LNCaP clone FGC (cell line): ENCODE measurements around the gene REPIN1.

ENCODE experiments used
- DNase-seq: peaks from one replicate; pipeline ENCODE4 v3.0.0-alpha.2; 2011; ENCODE audit warnings: low read depth
- H3K4me3 ChIP-seq: 2 replicates; pipeline ENCODE4 v1.5.1; 2011; ENCODE audit warnings: mild to moderate bottlenecking, low read depth, low read length, control low read depth
- TF ChIP-seq, protein P1 (sequence below): IDR thresholded peaks from 2 replicates; pipeline ENCODE4 v1.5.1; 2012; ENCODE audit warnings: mild to moderate bottlenecking; ENCODE audit not compliant: control insufficient read depth, insufficient read depth; ENCODE audit errors: extremely low read depth

REPIN1 gene

DNA sequence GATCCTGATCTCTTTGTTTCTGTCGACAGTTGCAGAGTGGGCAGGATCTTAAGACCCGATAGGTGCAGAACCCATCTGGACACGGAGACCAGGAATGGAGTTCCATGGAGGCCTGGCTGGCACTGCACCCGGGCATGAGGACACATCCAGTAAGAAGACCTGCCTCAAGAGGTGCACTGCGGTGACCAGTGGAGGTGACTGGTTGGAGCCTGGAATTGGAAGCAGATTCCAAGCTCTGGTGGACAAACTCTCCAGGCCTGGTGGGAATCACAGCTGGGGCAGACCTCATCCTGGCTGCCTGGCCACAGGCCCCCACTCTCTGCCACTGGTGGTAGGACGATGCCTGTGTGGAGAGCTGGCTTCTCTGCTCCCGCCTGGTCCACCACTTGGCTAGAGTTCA, 41.5 kb downstream of the REPIN1 start:
- H3K4me3 ChIP-seq: no peak overlapping the region
- TF ChIP-seq, protein P1, sequence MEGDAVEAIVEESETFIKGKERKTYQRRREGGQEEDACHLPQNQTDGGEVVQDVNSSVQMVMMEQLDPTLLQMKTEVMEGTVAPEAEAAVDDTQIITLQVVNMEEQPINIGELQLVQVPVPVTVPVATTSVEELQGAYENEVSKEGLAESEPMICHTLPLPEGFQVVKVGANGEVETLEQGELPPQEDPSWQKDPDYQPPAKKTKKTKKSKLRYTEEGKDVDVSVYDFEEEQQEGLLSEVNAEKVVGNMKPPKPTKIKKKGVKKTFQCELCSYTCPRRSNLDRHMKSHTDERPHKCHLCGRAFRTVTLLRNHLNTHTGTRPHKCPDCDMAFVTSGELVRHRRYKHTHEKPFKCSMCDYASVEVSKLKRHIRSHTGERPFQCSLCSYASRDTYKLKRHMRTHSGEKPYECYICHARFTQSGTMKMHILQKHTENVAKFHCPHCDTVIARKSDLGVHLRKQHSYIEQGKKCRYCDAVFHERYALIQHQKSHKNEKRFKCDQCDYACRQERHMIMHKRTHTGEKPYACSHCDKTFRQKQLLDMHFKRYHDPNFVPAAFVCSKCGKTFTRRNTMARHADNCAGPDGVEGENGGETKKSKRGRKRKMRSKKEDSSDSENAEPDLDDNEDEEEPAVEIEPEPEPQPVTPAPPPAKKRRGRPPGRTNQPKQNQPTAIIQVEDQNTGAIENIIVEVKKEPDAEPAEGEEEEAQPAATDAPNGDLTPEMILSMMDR: no peak
- DNase-seq: no peak

DNA sequence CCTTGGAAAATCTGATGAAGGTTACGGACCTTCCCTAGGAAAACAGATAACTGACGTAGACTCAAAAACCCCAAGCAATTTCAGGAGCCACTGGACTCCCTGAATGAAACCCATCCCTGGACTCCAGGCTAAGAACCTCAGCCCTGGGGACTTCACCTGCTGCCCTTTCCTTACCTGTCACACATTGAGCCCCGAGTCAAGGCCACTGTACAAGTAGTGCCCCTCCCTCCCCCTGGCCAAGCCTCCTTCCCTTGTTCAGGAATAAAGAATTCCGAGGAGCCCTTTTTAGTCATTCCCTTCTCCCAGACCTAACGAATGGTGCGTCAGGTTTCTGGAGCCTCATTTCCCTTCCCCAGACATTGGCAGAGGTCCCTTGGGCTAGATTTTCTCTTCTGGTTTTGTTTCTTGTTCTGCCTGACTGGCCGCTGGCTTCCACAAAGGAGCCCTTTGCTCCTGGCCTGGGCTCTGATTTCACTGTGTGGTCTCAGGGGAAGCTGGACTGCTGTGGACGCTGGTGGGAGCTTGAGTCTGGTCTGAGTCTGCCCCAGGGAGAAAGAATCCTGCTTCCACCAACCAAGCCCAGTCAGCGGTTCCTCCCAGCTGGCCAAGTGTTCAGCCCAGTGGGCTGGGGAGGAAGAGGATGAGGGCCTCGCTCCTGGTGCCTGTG, 42.2 kb downstream of the REPIN1 start:
- no peak for DNase-seq
- H3K4me3 ChIP-seq: no peak overlapping the region
- TF ChIP-seq, protein P1: no peak

DNA sequence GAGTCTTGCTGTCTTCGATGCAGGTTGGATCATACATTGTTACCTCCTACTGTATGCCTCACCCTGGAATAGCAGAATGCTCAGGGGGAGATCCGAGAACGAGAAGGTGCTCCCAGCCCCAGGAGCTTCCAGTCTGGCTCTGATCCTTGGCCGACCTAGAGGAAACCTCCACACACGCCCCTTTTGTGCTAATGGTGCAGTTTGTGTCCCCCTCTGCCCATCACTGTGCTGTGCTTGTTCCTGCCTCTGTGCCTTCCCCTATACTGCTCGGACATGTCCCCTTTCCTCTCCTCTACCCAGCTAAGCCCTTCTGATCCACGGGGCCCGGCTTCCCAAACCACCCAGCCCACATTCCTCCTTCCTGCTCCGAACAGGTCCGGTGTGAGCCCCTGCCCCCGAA, 43.0 kb downstream of the REPIN1 start:
- no peak overlapping the region for H3K4me3 ChIP-seq
- TF ChIP-seq, protein P1: no peak
- DNase-seq: no peak

DNA sequence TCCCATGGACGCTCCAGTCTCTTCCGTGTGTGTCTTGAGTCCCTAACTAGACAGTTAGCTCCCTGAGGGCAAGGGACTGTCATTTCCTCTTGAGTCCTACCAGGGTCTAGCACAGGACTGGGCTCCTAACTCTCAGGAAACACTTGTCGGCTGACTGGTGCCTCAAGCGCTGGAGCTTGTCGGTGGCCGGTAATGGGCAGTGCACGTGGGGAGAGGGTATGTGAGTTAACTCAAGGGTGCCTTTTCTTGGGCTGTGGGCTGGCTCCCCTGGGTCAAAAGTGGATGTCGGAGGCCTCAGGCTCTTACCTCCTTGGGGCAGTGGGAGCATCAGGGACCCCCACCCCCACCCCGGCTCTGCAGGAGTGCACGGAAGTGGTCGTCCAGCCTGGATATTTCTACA, 43.4 kb downstream of the REPIN1 start:
- H3K4me3 ChIP-seq: no peak overlapping the region
- DNase-seq: no peak
- TF ChIP-seq, protein P1: no peak

DNA sequence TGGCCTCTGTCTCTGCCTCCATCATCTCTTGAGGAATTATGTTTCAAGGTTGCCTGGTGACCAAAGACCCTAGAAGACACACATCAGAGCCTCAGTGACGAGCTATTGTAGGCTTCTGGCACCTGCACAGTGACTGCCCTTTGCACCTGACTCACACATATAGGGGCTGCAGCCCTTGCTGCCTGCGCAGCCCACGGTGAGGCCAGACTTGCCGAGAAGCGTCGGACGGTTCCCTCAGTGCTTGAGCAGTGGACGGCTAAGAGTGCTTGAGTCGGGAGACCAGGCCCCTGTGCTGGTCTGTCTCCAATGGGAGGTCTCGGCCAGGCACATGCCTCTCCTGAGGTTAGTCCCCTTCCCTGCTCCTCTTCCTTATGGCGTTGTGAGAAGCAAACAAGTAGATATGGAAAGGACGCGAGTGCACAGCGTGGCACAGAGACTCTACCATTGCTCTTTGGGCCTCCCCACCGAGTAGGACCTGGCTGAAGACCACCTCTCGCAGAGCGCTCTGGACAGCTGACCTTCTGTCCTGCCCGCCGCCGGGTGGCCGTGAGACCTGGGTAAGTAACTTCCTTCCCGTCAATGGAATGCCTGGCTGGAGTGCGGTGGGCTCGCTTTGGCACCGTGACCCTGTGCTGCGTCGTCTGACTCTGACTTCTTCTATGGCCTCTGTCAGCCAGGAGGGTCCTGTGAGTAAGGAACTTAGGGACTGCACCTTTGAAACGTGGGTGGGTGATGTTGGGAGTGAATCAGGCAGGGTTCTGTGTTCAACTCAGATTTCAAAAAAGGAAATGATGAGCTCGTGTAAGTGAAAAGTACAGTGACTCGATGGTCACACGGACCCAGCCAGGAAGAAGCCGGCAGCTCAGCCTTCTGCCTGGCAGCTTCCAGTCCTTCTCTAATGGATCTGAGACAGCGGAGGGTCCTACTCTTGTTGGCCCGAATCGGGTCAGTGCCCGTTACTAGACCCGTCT, 44.2 kb downstream of the REPIN1 start:
- no peak overlapping the region for H3K4me3 ChIP-seq
- DNase-seq: no peak
- TF ChIP-seq, protein P1: no peak

DNA sequence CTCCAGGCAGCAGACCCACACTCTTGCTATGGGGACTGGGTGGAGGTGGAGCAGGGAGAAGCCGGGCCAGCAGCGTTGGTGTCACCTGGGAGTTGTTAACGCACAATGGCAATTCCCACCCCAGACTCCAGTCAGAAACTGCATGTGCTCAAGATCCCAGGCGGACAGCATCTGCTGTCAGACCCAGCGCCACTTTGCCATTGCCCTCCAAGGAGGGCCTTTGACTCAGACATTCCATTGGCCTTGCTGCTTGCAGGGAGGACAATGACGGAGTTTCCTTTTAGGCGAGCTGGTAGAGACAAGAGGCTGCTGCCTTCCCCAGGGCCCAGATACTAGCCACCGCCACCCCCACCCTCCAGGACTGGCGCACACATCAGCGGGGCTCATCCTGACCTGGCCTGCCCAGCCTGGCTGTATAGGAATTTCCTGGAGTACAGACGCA, 45.0 kb downstream of the REPIN1 start:
- H3K4me3 ChIP-seq: no peak overlapping the region
- DNase-seq: no peak
- TF ChIP-seq, protein P1: no peak
